IPS-18a (cell line): ENCODE results near the gene SUPT5H.

Source experiments
- H3K27ac ChIP-seq: one replicate; pipeline ENCODE4 v1.5.1; 2013; ENCODE audit warnings: low read length
- H3K27me3 ChIP-seq: one replicate; pipeline ENCODE4 v1.6.1; 2013; ENCODE audit warnings: mild to moderate bottlenecking, low read length; ENCODE audit not compliant: control insufficient read depth, insufficient read depth
- H3K36me3 ChIP-seq: one replicate; pipeline ENCODE4 v1.6.1; 2013; ENCODE audit warnings: low read depth, low read length; ENCODE audit not compliant: control insufficient read depth
- H3K4me1 ChIP-seq: one replicate; pipeline ENCODE4 v1.6.1; 2013; ENCODE audit warnings: low read depth, low read length; ENCODE audit not compliant: control insufficient read depth
- H3K4me3 ChIP-seq: one replicate; pipeline ENCODE4 v1.5.1; 2013; ENCODE audit warnings: low read length
- H3K9ac ChIP-seq: one replicate; pipeline ENCODE4 v1.6.1; 2013; ENCODE audit warnings: mild to moderate bottlenecking, low read length, moderate library complexity
- H3K9me3 ChIP-seq: one replicate; pipeline ENCODE4 v1.6.1; 2013; ENCODE audit warnings: low read depth, low read length; ENCODE audit not compliant: control insufficient read depth

The SUPT5H gene

GRCh38 chr19:39497996-39498797 is 52.8 kb downstream of the SUPT5H start:
- no peaks in the 10 kb centered on the region for H3K36me3 ChIP-seq
- H3K4me3 ChIP-seq = peak overlapping the region; percentile 52
- H3K27me3 ChIP-seq = peaks cover 61% of the 10 kb centered on the region
- H3K4me1 ChIP-seq = peaks cover 7% of the 10 kb centered on the region
- no peak overlapping the region for H3K27ac ChIP-seq
- peak overlapping the region; percentile 36 for H3K9ac ChIP-seq
- no peaks in the 10 kb centered on the region for H3K9me3 ChIP-seq

- Histone ChIP-seq H3K36me3 (no peaks in the 10 kb centered on the region), H3K9me3 (no peaks in the 10 kb centered on the region), H3K27me3 (peaks cover 70% of the 10 kb centered on the region), H3K9ac (peak within 1 kb of the TSS; percentile 36), H3K4me1 (peaks cover 7% of the 10 kb centered on the region), H3K27ac (no peak within 1 kb of the TSS), H3K4me3 (peak within 1 kb of the TSS; percentile 52)
These were observed 53.6 kb downstream of the SUPT5H start, which contains the start of gene DLL3 for GRCh38 chr19:39498798-39499642. DLL3 (plus strand) TSS chr19:39498947; CDS start chr19:39498975, 28 bp downstream.

DNA sequence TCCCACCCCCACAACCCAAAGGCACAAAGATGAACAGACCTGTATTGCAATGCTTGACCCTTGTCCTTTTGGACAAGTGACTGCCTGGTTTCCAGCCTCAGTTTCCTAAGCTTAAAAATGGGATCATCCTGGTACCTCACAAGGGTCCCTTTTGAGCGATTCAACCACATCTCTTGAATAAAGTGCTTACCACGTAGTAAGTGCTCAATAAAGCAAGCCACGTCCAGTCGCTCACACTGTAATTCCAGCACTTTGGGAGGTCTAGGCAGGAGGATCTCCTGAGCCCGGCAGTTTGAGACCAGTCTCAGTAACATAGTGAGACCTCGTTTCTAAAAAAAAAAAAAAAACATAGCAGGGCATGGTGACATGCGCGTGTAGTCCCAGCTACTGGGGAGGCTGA is 54.5 kb downstream of the SUPT5H start:
- Histone ChIP-seq H3K27ac (no peak overlapping the region), H3K27me3 (peaks cover 79% of the 10 kb centered on the region), H3K4me3 (no peak overlapping the region), H3K9ac (no peak overlapping the region), H3K9me3 (no peaks in the 10 kb centered on the region), H3K4me1 (peaks cover 7% of the 10 kb centered on the region), H3K36me3 (no peaks in the 10 kb centered on the region)

DNA sequence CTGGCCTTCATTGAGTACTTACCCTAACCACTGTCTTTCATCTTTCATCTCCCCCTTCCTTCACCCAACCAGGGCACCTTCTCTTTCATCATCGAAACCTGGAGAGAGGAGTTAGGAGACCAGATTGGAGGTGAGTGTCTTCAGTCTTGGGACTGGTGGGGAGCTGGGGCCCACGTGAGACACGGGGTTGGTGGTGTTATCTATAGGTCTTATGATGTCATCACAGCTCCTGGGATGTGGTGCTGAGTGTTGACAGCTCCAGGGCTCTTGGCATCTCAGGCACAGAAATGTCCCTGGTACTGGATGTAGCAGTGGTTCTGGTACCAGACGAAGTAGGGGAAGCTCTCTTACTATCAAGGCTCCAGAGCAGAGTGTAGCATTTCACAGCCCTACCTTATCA is 55.2 kb downstream of the SUPT5H start:
- no peak overlapping the region for H3K4me3 ChIP-seq
- H3K27ac ChIP-seq = no peak overlapping the region
- H3K27me3 ChIP-seq = peaks cover 85% of the 10 kb centered on the region
- peaks cover 7% of the 10 kb centered on the region for H3K4me1 ChIP-seq
- H3K36me3 ChIP-seq = no peaks in the 10 kb centered on the region
- no peaks in the 10 kb centered on the region for H3K9me3 ChIP-seq
- no peak overlapping the region for H3K9ac ChIP-seq

- peaks cover 93% of the 10 kb centered on the region for H3K27me3 ChIP-seq
- H3K4me3 ChIP-seq = no peak overlapping the region
- no peaks in the 10 kb centered on the region for H3K36me3 ChIP-seq
- H3K9me3 ChIP-seq = no peaks in the 10 kb centered on the region
- H3K4me1 ChIP-seq = peaks cover 7% of the 10 kb centered on the region
- H3K9ac ChIP-seq = no peak overlapping the region
- no peak overlapping the region for H3K27ac ChIP-seq
These were observed 56.0 kb downstream of the SUPT5H start for GRCh38 chr19:39501340-39501739.

GRCh38 chr19:39502640-39503417 is 57.4 kb downstream of the SUPT5H start:
- Histone ChIP-seq H3K27me3 (peaks cover 97% of the 10 kb centered on the region), H3K9me3 (no peaks in the 10 kb centered on the region), H3K4me1 (peaks cover 7% of the 10 kb centered on the region), H3K9ac (no peak overlapping the region), H3K4me3 (no peak overlapping the region), H3K27ac (no peak overlapping the region), H3K36me3 (no peaks in the 10 kb centered on the region)

DNA sequence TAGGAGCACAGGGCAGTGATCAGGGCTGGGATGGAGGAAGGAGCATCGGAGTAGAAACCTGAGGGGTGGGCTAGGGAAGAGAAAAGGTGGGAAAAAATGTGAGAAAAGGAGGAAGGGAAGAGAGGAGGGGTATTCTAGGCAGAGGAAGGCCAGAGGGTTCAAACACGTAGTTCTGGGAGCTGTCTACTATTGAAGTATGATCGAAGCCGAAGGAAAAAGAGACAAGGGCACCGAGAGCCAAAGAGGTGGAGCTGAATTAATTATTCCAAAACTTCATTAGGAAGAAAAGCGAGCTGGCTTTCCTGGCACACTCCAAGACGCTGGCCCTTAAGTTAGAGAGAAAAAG is 61.2 kb downstream of the SUPT5H start:
- Histone ChIP-seq H3K9me3 (no peaks in the 10 kb centered on the region), H3K36me3 (no peaks in the 10 kb centered on the region), H3K27ac (no peak overlapping the region), H3K4me3 (no peak overlapping the region), H3K9ac (no peak overlapping the region), H3K4me1 (no peaks in the 10 kb centered on the region), H3K27me3 (peaks cover 77% of the 10 kb centered on the region)

- H3K4me1 ChIP-seq = no peaks in the 10 kb centered on the region
- no peaks in the 10 kb centered on the region for H3K9me3 ChIP-seq
- H3K27ac ChIP-seq = no peak overlapping the region
- no peaks in the 10 kb centered on the region for H3K36me3 ChIP-seq
- H3K9ac ChIP-seq = no peak overlapping the region
- peaks cover 72% of the 10 kb centered on the region for H3K27me3 ChIP-seq
- peak overlapping the region; percentile 38 for H3K4me3 ChIP-seq
These were observed 61.7 kb downstream of the SUPT5H start for GRCh38 chr19:39506944-39507714.

GRCh38 chr19:39507715-39508364 is 62.5 kb downstream of the SUPT5H start:
- Histone ChIP-seq H3K27me3 (peaks cover 73% of the 10 kb centered on the region), H3K4me1 (no peaks in the 10 kb centered on the region), H3K9me3 (no peaks in the 10 kb centered on the region), H3K9ac (no peak overlapping the region), H3K4me3 (peak overlapping the region; percentile 38), H3K27ac (no peak overlapping the region), H3K36me3 (no peaks in the 10 kb centered on the region)

- Histone ChIP-seq H3K9ac (no peak overlapping the region), H3K4me1 (no peaks in the 10 kb centered on the region), H3K27ac (no peak overlapping the region), H3K4me3 (no peak overlapping the region), H3K27me3 (peaks cover 73% of the 10 kb centered on the region), H3K36me3 (no peaks in the 10 kb centered on the region), H3K9me3 (no peaks in the 10 kb centered on the region)
These were observed 63.2 kb downstream of the SUPT5H start for GRCh38 chr19:39508629-39509028.
